HEK293 (cell line): ENCODE data around the gene CD47.

Experiments used
- CTCF ChIA-PET: fragments of 350-600 bp; formaldehyde crosslinking; extraction: SDS; loops from one replicate; lab custom pipeline; 2021; ENCODE audit warnings: antibody characterized with exemption; lab: Yijun Ruan, JAX
- POLR2A ChIA-PET: fragments of 300-600 bp; formaldehyde crosslinking; extraction: SDS; loops from one replicate; lab custom pipeline; 2020; ENCODE audit warnings: antibody characterized with exemption, inconsistent platforms; lab: Yijun Ruan, JAX
- H3K27ac ChIP-seq: fragments of 200-500 bp; sonication (Bioruptor generic); 2 replicates; pipeline ENCODE4 v1.5.1; 2014; ENCODE audit warnings: low read depth, low read length, control low read depth, inconsistent platforms; ENCODE audit errors: extremely low read depth
- H3K36me3 ChIP-seq, 2 experiments: fragments of 200-500 bp in 1 of 2; sonication (Bioruptor generic) in 1 of 2; 1 replicate in 1 of 2; 2 replicates in 1 of 2; pipeline ENCODE4 v1.5.1; 2014 to 2017; ENCODE audit warnings: inconsistent platforms in 2 of 2, low read length in 2 of 2; ENCODE audit not compliant: control insufficient read depth in 2 of 2, insufficient read depth in 1 of 2
- H3K4me1 ChIP-seq: fragments of 200-500 bp; sonication (Bioruptor generic); 2 replicates; pipeline ENCODE4 v1.5.1; 2014; ENCODE audit warnings: mild to moderate bottlenecking, low read length, inconsistent platforms; ENCODE audit not compliant: control insufficient read depth, insufficient read depth
- H3K4me3 ChIP-seq: 2 replicates; pipeline ENCODE4 v1.5.1; 2011; ENCODE audit warnings: low read depth, mild to moderate bottlenecking, control low read depth, low read length, moderate library complexity
- H3K9me3 ChIP-seq: fragments of 200-500 bp; sonication (Bioruptor generic); 2 replicates; pipeline ENCODE4 v1.5.1; 2014; ENCODE audit warnings: low read depth, low read length, inconsistent platforms; ENCODE audit not compliant: control insufficient read depth, insufficient read depth
- GLIS1 ChIP-seq: fragments of 450-650 bp; formaldehyde crosslinking; IDR thresholded peaks from 2 replicates; pipeline ENCODE4 v1.5.1; 2016; ENCODE audit warnings: missing biosample characterization, missing genetic modification characterization
- OSR2 ChIP-seq: fragments of 450-650 bp; formaldehyde crosslinking; IDR thresholded peaks from 2 replicates; pipeline ENCODE4 v1.5.1; 2016; ENCODE audit warnings: missing biosample characterization, missing genetic modification characterization
- PRDM1 ChIP-seq: fragments of 450-650 bp; formaldehyde crosslinking; IDR thresholded peaks from 2 replicates; pipeline ENCODE4; 2016; ENCODE audit warnings: missing biosample characterization, missing genetic modification characterization
- ZNF2 ChIP-seq: fragments of 450-650 bp; formaldehyde crosslinking; IDR thresholded peaks from 2 replicates; pipeline ENCODE4 v1.5.1; 2016; ENCODE audit warnings: missing biosample characterization, missing genetic modification characterization
- ZNF202 ChIP-seq: fragments of 450-650 bp; formaldehyde crosslinking; IDR thresholded peaks from 2 replicates; pipeline ENCODE4 v1.5.1; 2016; ENCODE audit warnings: missing biosample characterization, missing genetic modification characterization, borderline replicate concordance
- ZNF302 ChIP-seq: fragments of 450-650 bp; formaldehyde crosslinking; IDR thresholded peaks from 2 replicates; pipeline ENCODE4 v1.5.1; 2016; ENCODE audit warnings: missing biosample characterization, missing genetic modification characterization, low read depth
- ZNF335 ChIP-seq: fragments of 450-650 bp; formaldehyde crosslinking; conservative IDR thresholded peaks from 2 replicates; pipeline ENCODE4 v1.5.1; 2016; ENCODE audit warnings: missing biosample characterization, missing genetic modification characterization
- ZNF48 ChIP-seq: fragments of 450-650 bp; formaldehyde crosslinking; IDR thresholded peaks from 2 replicates; pipeline ENCODE4 v1.5.1; 2016; ENCODE audit warnings: missing biosample characterization, missing genetic modification characterization
- ZNF510 ChIP-seq: fragments of 450-650 bp; formaldehyde crosslinking; IDR thresholded peaks from 2 replicates; pipeline ENCODE4 v1.5.1; 2018; ENCODE audit warnings: mild to moderate bottlenecking, missing genetic modification characterization, missing biosample characterization; ENCODE audit not compliant: insufficient replicate concordance
- ZNF629 ChIP-seq: fragments of 450-650 bp; formaldehyde crosslinking; IDR thresholded peaks from 2 replicates; pipeline ENCODE4 v1.5.1; 2017; ENCODE audit warnings: missing biosample characterization, missing genetic modification characterization
- TF ChIP-seq, protein P1 (sequence below): IDR thresholded peaks from 2 replicates; pipeline ENCODE4 v1.6.1; 2011; ENCODE audit warnings: mild to moderate bottlenecking, low read depth, low read length, borderline replicate concordance
- TF ChIP-seq, protein P2 (sequence below): fragments of 450-650 bp; formaldehyde crosslinking; IDR thresholded peaks from 2 replicates; pipeline ENCODE4 v1.5.1; 2016; ENCODE audit warnings: missing biosample characterization, missing genetic modification characterization
- TF ChIP-seq, protein P3 (sequence below): fragments of 450-650 bp; formaldehyde crosslinking; IDR thresholded peaks from 2 replicates; pipeline ENCODE4 v1.5.1; 2017; ENCODE audit warnings: missing biosample characterization, missing genetic modification characterization
- TF ChIP-seq, protein P4 (sequence below): fragments of 450-650 bp; formaldehyde crosslinking; IDR thresholded peaks from 2 replicates; pipeline ENCODE4 v1.5.1; 2016; ENCODE audit warnings: missing biosample characterization, missing genetic modification characterization
- TF ChIP-seq, protein P5 (sequence below): fragments of 450-650 bp; formaldehyde crosslinking; IDR thresholded peaks from 2 replicates; pipeline ENCODE4 v1.5.1; 2016; ENCODE audit warnings: missing biosample characterization, missing genetic modification characterization

CD47 gene

DNA sequence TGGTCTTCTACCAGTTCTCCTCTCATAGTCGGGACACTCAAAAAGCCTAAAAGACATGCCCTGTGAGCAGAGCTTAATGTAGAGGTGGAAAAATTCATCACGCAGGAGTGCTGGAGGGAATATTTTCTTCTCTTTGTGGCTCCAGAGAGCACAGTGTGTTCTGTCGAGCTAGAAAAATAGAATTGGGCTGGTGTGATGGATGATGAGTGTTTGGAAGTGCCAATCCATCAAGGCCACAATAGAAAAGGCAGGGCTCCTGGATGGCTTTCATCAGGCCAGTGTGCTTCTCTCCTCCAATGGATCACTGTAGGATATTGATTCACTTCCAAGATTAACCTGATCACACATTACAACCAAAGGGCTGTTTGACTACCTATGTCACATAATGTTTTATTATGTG is 65.7 kb downstream of the CD47 start:
- TF ChIP-seq ZNF302: no peak
- TF ChIP-seq OSR2: no peak
- no peak for TF ChIP-seq ZNF48 (tag by site-specific recombination)
- TF ChIP-seq, protein P1, sequence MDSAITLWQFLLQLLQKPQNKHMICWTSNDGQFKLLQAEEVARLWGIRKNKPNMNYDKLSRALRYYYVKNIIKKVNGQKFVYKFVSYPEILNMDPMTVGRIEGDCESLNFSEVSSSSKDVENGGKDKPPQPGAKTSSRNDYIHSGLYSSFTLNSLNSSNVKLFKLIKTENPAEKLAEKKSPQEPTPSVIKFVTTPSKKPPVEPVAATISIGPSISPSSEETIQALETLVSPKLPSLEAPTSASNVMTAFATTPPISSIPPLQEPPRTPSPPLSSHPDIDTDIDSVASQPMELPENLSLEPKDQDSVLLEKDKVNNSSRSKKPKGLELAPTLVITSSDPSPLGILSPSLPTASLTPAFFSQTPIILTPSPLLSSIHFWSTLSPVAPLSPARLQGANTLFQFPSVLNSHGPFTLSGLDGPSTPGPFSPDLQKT: no peak
- TF ChIP-seq, protein P2, sequence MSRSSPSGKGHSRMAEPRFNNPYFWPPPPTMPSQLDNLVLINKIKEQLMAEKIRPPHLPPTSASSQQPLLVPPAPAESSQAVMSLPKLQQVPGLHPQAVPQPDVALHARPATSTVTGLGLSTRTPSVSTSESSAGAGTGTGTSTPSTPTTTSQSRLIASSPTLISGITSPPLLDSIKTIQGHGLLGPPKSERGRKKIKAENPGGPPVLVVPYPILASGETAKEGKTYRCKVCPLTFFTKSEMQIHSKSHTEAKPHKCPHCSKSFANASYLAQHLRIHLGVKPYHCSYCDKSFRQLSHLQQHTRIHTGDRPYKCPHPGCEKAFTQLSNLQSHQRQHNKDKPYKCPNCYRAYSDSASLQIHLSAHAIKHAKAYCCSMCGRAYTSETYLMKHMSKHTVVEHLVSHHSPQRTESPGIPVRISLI (tag by site-specific recombination): no peak
- TF ChIP-seq, protein P3, sequence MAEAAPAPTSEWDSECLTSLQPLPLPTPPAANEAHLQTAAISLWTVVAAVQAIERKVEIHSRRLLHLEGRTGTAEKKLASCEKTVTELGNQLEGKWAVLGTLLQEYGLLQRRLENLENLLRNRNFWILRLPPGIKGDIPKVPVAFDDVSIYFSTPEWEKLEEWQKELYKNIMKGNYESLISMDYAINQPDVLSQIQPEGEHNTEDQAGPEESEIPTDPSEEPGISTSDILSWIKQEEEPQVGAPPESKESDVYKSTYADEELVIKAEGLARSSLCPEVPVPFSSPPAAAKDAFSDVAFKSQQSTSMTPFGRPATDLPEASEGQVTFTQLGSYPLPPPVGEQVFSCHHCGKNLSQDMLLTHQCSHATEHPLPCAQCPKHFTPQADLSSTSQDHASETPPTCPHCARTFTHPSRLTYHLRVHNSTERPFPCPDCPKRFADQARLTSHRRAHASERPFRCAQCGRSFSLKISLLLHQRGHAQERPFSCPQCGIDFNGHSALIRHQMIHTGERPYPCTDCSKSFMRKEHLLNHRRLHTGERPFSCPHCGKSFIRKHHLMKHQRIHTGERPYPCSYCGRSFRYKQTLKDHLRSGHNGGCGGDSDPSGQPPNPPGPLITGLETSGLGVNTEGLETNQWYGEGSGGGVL (tag by site-specific recombination): no peak
- TF ChIP-seq, protein P4, sequence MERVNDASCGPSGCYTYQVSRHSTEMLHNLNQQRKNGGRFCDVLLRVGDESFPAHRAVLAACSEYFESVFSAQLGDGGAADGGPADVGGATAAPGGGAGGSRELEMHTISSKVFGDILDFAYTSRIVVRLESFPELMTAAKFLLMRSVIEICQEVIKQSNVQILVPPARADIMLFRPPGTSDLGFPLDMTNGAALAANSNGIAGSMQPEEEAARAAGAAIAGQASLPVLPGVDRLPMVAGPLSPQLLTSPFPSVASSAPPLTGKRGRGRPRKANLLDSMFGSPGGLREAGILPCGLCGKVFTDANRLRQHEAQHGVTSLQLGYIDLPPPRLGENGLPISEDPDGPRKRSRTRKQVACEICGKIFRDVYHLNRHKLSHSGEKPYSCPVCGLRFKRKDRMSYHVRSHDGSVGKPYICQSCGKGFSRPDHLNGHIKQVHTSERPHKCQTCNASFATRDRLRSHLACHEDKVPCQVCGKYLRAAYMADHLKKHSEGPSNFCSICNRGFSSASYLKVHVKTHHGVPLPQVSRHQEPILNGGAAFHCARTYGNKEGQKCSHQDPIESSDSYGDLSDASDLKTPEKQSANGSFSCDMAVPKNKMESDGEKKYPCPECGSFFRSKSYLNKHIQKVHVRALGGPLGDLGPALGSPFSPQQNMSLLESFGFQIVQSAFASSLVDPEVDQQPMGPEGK: no peak
- ChIA-PET POLR2A (no interaction called here), CTCF (interaction anchor here (0.8 kb wide), 1 partner anchor 106 kb away, joined by 3 read pairs; no protein-coding TSS in a partner anchor)

DNA sequence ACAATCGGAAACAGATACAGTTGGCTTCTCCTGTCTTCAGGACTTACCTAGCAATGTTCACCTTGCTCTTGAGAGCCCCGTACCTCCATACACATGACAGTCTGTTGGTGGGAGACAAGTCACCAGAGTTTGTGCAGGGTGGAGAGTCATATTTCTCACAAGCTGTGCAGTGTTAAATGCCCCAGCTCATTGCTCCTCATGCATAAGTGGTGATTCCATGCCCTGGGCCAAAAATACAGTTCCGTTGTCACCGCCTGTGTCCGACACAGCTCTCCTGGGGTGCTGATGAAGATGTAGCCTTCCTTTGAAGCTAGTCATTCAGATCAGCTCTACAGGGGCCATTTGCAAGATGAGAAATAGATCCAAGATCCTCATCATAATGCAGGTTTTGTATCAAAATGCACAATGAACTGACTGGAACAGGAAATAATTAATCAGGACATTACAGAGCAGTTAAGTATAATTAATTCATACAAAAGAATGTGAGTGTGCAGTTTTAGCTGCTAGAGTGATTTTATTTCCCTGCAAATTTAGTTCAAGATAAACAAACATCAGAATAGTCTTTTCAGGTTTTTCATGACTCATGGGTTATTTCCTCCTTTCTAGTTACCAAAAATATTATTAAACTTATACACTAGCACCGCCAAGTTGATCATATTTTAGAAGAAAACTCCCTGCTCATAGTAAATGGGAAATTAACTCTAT is 66.5 kb downstream of the CD47 start:
- CTCF ChIA-PET: interaction anchor here (0.8 kb wide), 1 partner anchor 105 kb away, joined by 3 read pairs; no protein-coding TSS in a partner anchor
- POLR2A ChIA-PET: no interaction called here
- no peaks in the 10 kb centered on the region for H3K4me1 ChIP-seq
- TF ChIP-seq ZNF335 (tag by site-specific recombination) (no peak), GLIS1 (tag by site-specific recombination) (no peak), ZNF202 (no peak), PRDM1 (tag by site-specific recombination) (no peak), ZNF510 (tag by site-specific recombination) (no peak), ZNF629 (tag by site-specific recombination) (no peak), ZNF2 (tag by site-specific recombination) (no peak)
- TF ChIP-seq, protein P5, sequence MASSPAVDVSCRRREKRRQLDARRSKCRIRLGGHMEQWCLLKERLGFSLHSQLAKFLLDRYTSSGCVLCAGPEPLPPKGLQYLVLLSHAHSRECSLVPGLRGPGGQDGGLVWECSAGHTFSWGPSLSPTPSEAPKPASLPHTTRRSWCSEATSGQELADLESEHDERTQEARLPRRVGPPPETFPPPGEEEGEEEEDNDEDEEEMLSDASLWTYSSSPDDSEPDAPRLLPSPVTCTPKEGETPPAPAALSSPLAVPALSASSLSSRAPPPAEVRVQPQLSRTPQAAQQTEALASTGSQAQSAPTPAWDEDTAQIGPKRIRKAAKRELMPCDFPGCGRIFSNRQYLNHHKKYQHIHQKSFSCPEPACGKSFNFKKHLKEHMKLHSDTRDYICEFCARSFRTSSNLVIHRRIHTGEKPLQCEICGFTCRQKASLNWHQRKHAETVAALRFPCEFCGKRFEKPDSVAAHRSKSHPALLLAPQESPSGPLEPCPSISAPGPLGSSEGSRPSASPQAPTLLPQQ: no peak
- TF ChIP-seq, protein P2 (tag by site-specific recombination): no peak
- H3K9me3 ChIP-seq: no peaks in the 10 kb centered on the region
- no peak overlapping the region for H3K4me3 ChIP-seq
- H3K36me3 ChIP-seq: no peaks in the 10 kb centered on the region
- H3K27ac ChIP-seq: no peak overlapping the region

More for the DNA sequence above, 65.7 kb downstream of the CD47 start:
- H3K4me1 ChIP-seq: no peaks in the 10 kb centered on the region
- H3K36me3 ChIP-seq: no peaks in the 10 kb centered on the region
- no peak overlapping the region for H3K4me3 ChIP-seq
- H3K9me3 ChIP-seq: no peaks in the 10 kb centered on the region
- no peak overlapping the region for H3K27ac ChIP-seq
